Activated T-helper 1 cell treated with Interleukin-2 at 50 U/mL for 16 hours (primary cell): Measurements from ENCODE around the gene NCOA3.
"Not testable (repeated sequence)": the region's sequence is repeated elsewhere in the genome, so short reads cannot be mapped to it uniquely, and the experiment has no call there.

Source experiments
- DNase-seq: peaks from one replicate; pipeline ENCODE4 v3.0.0-alpha.2; 2020; ENCODE audit warnings: low read depth

Gene NCOA3

GRCh38 chr20:47500554-47500953 lies 1.1 kb upstream of the NCOA3 start:
- no peak for DNase-seq

GRCh38 chr20:47501116-47501481 lies 588 bp upstream of the NCOA3 start:
- DNase-seq = no peak

GRCh38 chr20:47502271-47503239 lies 868 bp downstream of the NCOA3 start:
- DNase-seq = no peak

- no peak for DNase-seq
Measured at GRCh38 chr20:47503685-47504084, 2.0 kb downstream of the NCOA3 start.

GRCh38 chr20:47506335-47506734 lies 4.6 kb downstream of the NCOA3 start:
- DNase-seq = no peak

- no peak for DNase-seq
Measured at GRCh38 chr20:47506850-47507249, 5.2 kb downstream of the NCOA3 start.

GRCh38 chr20:47507275-47507981 lies 5.7 kb downstream of the NCOA3 start:
- DNase-seq = not testable (repeated sequence)

- no peak for DNase-seq
Measured at GRCh38 chr20:47508278-47508677, 6.6 kb downstream of the NCOA3 start.

- no peak for DNase-seq
Measured at GRCh38 chr20:47509104-47509661, 7.5 kb downstream of the NCOA3 start.

GRCh38 chr20:47509685-47510084 lies 8.0 kb downstream of the NCOA3 start:
- no peak for DNase-seq

GRCh38 chr20:47515843-47516242 lies 14.2 kb downstream of the NCOA3 start:
- no peak for DNase-seq

GRCh38 chr20:47521059-47521808 lies 19.5 kb downstream of the NCOA3 start:
- no peak for DNase-seq

- no peak for DNase-seq
Measured at GRCh38 chr20:47524015-47524784, 22.5 kb downstream of the NCOA3 start.

GRCh38 chr20:47527004-47527800 lies 25.5 kb downstream of the NCOA3 start:
- DNase-seq = no peak

GRCh38 chr20:47529840-47530239 lies 28.2 kb downstream of the NCOA3 start:
- no peak for DNase-seq

GRCh38 chr20:47531458-47531857 lies 29.8 kb downstream of the NCOA3 start:
- DNase-seq = no peak

- no peak for DNase-seq
Measured at GRCh38 chr20:47532002-47532401, 30.3 kb downstream of the NCOA3 start.

GRCh38 chr20:47533518-47534062 lies 31.9 kb downstream of the NCOA3 start:
- DNase-seq = no peak

GRCh38 chr20:47534405-47534804 lies 32.7 kb downstream of the NCOA3 start:
- DNase-seq = no peak

- no peak for DNase-seq
Measured at GRCh38 chr20:47535088-47535487, 33.4 kb downstream of the NCOA3 start.
